Measurements from ENCODE around the gene UBE2V1.
"Not testable (repeated sequence)": the region's sequence is repeated elsewhere in the genome, so short reads cannot be mapped to it uniquely, and the experiment has no call there.

Gene UBE2V1

GRCh38 chr20:50115591-50116367, 2.8 kb upstream of the UBE2V1 start:
- peak; percentile 83 to 84 for DNase-seq (ENCODE audit: low read depth in 2 of 2)

- no peak for DNase-seq (ENCODE audit: low read depth in 2 of 2)
Measured at GRCh38 chr20:50115041-50115512, 2.1 kb upstream of the UBE2V1 start.

- no peak for DNase-seq (ENCODE audit: low read depth in 2 of 2)
Measured at GRCh38 chr20:50113420-50114224, 672 bp upstream of the UBE2V1 start.

- no peak for DNase-seq (ENCODE audit: low read depth in 2 of 2)
Measured at GRCh38 chr20:50111829-50112495, 988 bp downstream of the UBE2V1 start.

- peak; percentile 19 to 26 for DNase-seq (ENCODE audit: low read depth in 2 of 2)
Measured at GRCh38 chr20:50111120-50111828, 1.7 kb downstream of the UBE2V1 start.

- DNase-seq (ENCODE audit: low read depth in 2 of 2), result peak; percentile 27 to 31
Measured at GRCh38 chr20:50110141-50111047, 2.6 kb downstream of the UBE2V1 start.

- no peak for DNase-seq (ENCODE audit: low read depth in 2 of 2)
Measured at GRCh38 chr20:50108556-50109235, 4.3 kb downstream of the UBE2V1 start.

- DNase-seq (ENCODE audit: low read depth in 2 of 2), result no peak
Measured at GRCh38 chr20:50107796-50108331, 5.1 kb downstream of the UBE2V1 start.

GRCh38 chr20:50107086-50107660, 5.8 kb downstream of the UBE2V1 start:
- no peak for DNase-seq (ENCODE audit: low read depth in 2 of 2)

GRCh38 chr20:50106669-50107068, 6.3 kb downstream of the UBE2V1 start:
- not testable (repeated sequence) for DNase-seq (ENCODE audit: low read depth in 2 of 2)

- DNase-seq (ENCODE audit: low read depth in 2 of 2), result peak; percentile 35 to 40
Measured at GRCh38 chr20:50103464-50104107, 9.4 kb downstream of the UBE2V1 start.

GRCh38 chr20:50102551-50102950, 10.4 kb downstream of the UBE2V1 start:
- DNase-seq (ENCODE audit: low read depth in 2 of 2), result not testable (repeated sequence)

- no peak for DNase-seq (ENCODE audit: low read depth in 2 of 2)
Measured at GRCh38 chr20:50101887-50102286, 11.1 kb downstream of the UBE2V1 start.

- no peak for DNase-seq (ENCODE audit: low read depth in 2 of 2)
Measured at GRCh38 chr20:50101281-50101680, 11.7 kb downstream of the UBE2V1 start.

GRCh38 chr20:50100552-50100951, 12.4 kb downstream of the UBE2V1 start:
- DNase-seq (ENCODE audit: low read depth in 2 of 2), result no peak

GRCh38 chr20:50099565-50099991, 13.4 kb downstream of the UBE2V1 start:
- no peak for DNase-seq (ENCODE audit: low read depth in 2 of 2)

GRCh38 chr20:50099113-50099512, 13.8 kb downstream of the UBE2V1 start:
- no peak for DNase-seq (ENCODE audit: low read depth in 2 of 2)

GRCh38 chr20:50098259-50098658, 14.7 kb downstream of the UBE2V1 start:
- no peak for DNase-seq (ENCODE audit: low read depth in 2 of 2)

GRCh38 chr20:50097843-50098242, 15.1 kb downstream of the UBE2V1 start:
- no peak for DNase-seq (ENCODE audit: low read depth in 2 of 2)
